Panc1 (cell line): ENCODE measurements around the gene IL6.
"Not testable (repeated sequence)": the region's sequence is repeated elsewhere in the genome, so short reads cannot be mapped to it uniquely, and the experiment has no call there.

Experiments
- POLR2AphosphoS5 ChIP-seq: IDR thresholded peaks from 2 replicates; pipeline ENCODE4 v1.6.1; 2012; ENCODE audit warnings: mild to moderate bottlenecking, low read depth, low read length, moderate library complexity
- TF ChIP-seq, protein P1 (sequence below), 2 experiments: IDR thresholded peaks; 2 replicates each; pipeline ENCODE4 v1.6.1; 2011 to 2012; ENCODE audit warnings: low read depth in 2 of 2, control low read depth in 1 of 2, low read length in 1 of 2, mild to moderate bottlenecking in 1 of 2, moderate library complexity in 1 of 2; ENCODE audit not compliant: insufficient read depth in 1 of 2
- TF ChIP-seq, protein P2 (sequence below): fragments of 450-650 bp; IDR thresholded peaks from 2 replicates; pipeline ENCODE4 v1.5.1; 2017; ENCODE audit warnings: mild to moderate bottlenecking

DNA sequence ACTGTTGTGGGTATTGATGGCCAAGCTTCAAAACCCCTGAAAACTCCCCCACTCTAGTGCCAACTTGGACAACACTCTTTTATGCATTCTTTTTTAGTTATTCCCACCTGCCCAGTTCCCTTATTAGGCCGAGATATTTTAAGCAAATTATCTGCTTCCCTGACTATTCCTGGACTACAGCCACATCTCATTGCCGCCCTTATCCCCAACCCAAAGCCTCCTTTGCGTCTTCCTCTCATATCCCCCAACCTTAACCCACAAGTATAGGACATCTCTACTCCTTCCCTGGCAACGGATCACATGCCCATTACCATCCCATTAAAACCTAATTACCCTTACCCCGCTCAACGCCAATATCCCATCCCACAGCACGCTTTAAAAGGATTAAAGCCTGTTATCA is 21.1 kb upstream of the IL6 start:
- TF ChIP-seq, protein P1, sequence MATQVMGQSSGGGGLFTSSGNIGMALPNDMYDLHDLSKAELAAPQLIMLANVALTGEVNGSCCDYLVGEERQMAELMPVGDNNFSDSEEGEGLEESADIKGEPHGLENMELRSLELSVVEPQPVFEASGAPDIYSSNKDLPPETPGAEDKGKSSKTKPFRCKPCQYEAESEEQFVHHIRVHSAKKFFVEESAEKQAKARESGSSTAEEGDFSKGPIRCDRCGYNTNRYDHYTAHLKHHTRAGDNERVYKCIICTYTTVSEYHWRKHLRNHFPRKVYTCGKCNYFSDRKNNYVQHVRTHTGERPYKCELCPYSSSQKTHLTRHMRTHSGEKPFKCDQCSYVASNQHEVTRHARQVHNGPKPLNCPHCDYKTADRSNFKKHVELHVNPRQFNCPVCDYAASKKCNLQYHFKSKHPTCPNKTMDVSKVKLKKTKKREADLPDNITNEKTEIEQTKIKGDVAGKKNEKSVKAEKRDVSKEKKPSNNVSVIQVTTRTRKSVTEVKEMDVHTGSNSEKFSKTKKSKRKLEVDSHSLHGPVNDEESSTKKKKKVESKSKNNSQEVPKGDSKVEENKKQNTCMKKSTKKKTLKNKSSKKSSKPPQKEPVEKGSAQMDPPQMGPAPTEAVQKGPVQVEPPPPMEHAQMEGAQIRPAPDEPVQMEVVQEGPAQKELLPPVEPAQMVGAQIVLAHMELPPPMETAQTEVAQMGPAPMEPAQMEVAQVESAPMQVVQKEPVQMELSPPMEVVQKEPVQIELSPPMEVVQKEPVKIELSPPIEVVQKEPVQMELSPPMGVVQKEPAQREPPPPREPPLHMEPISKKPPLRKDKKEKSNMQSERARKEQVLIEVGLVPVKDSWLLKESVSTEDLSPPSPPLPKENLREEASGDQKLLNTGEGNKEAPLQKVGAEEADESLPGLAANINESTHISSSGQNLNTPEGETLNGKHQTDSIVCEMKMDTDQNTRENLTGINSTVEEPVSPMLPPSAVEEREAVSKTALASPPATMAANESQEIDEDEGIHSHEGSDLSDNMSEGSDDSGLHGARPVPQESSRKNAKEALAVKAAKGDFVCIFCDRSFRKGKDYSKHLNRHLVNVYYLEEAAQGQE (IDR thresholded peaks at IDR 0.05; ENCODE audit: insufficient read depth in 1 of 2, low read depth in 2 of 2, low read length in 1 of 2), result not testable (repeated sequence)
- TF ChIP-seq, protein P2, sequence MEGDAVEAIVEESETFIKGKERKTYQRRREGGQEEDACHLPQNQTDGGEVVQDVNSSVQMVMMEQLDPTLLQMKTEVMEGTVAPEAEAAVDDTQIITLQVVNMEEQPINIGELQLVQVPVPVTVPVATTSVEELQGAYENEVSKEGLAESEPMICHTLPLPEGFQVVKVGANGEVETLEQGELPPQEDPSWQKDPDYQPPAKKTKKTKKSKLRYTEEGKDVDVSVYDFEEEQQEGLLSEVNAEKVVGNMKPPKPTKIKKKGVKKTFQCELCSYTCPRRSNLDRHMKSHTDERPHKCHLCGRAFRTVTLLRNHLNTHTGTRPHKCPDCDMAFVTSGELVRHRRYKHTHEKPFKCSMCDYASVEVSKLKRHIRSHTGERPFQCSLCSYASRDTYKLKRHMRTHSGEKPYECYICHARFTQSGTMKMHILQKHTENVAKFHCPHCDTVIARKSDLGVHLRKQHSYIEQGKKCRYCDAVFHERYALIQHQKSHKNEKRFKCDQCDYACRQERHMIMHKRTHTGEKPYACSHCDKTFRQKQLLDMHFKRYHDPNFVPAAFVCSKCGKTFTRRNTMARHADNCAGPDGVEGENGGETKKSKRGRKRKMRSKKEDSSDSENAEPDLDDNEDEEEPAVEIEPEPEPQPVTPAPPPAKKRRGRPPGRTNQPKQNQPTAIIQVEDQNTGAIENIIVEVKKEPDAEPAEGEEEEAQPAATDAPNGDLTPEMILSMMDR, result not testable (repeated sequence)
- not testable (repeated sequence) for TF ChIP-seq POLR2AphosphoS5
